GM19239 (cell line): ENCODE results near the gene PTPRN2.

Experiments used
- DNase-seq: peaks from one replicate; pipeline ENCODE4 v3.0.0; 2011; ENCODE audit warnings: low spot score; ENCODE audit not compliant: insufficient read length
- FAIRE-seq: peaks from 2 replicates; lab custom pipeline; 2011; peaks lifted over from hg19 to GRCh38; lab: Jason Lieb, UNC

The PTPRN2 gene

GRCh38 chr7:158581440-158582088, 6.1 kb downstream of the PTPRN2 start:
- FAIRE-seq: no peak

GRCh38 chr7:158579662-158580646, 7.7 kb downstream of the PTPRN2 start:
- no peak for DNase-seq
- no peak for FAIRE-seq

More at GRCh38 chr7:158581440-158582088, 6.1 kb downstream of the PTPRN2 start:
- no peak for DNase-seq

- FAIRE-seq (no peak), DNase-seq (no peak)
Observed at GRCh38 chr7:158576050-158576762, 11.4 kb downstream of the PTPRN2 start.

- DNase-seq (no peak), FAIRE-seq (no peak)
Observed at GRCh38 chr7:158574308-158575036, 13.2 kb downstream of the PTPRN2 start.

- FAIRE-seq (no peak), DNase-seq (no peak)
Observed at GRCh38 chr7:158573310-158573709, 14.3 kb downstream of the PTPRN2 start.

- no peak for FAIRE-seq
- DNase-seq: no peak
Observed at GRCh38 chr7:158572000-158572828, 15.4 kb downstream of the PTPRN2 start.

- FAIRE-seq: no peak
Observed at GRCh38 chr7:158570449-158571170, 17.0 kb downstream of the PTPRN2 start.

GRCh38 chr7:158569858-158570323, 17.7 kb downstream of the PTPRN2 start:
- no peak for FAIRE-seq

More at GRCh38 chr7:158570449-158571170, 17.0 kb downstream of the PTPRN2 start:
- DNase-seq: no peak

GRCh38 chr7:158568974-158569857, 18.4 kb downstream of the PTPRN2 start:
- no peak for DNase-seq
- FAIRE-seq: no peak

More at GRCh38 chr7:158569858-158570323, 17.7 kb downstream of the PTPRN2 start:
- DNase-seq: no peak

GRCh38 chr7:158567153-158567603, 20.4 kb downstream of the PTPRN2 start:
- FAIRE-seq: no peak
- no peak for DNase-seq

GRCh38 chr7:158564663-158565035, 23.0 kb downstream of the PTPRN2 start:
- FAIRE-seq: no peak

GRCh38 chr7:158563911-158564662, 23.5 kb downstream of the PTPRN2 start:
- FAIRE-seq (no peak), DNase-seq (no peak)

More at GRCh38 chr7:158564663-158565035, 23.0 kb downstream of the PTPRN2 start:
- DNase-seq: no peak

GRCh38 chr7:158563051-158563450, 24.6 kb downstream of the PTPRN2 start:
- FAIRE-seq (no peak), DNase-seq (no peak)

- FAIRE-seq (no peak), DNase-seq (no peak)
Observed at GRCh38 chr7:158562517-158562916, 25.1 kb downstream of the PTPRN2 start.

- DNase-seq: no peak
Observed at GRCh38 chr7:158561659-158562058, 26.0 kb downstream of the PTPRN2 start.

GRCh38 chr7:158560386-158560785, 27.2 kb downstream of the PTPRN2 start:
- DNase-seq: no peak
- no peak for FAIRE-seq

More at GRCh38 chr7:158561659-158562058, 26.0 kb downstream of the PTPRN2 start:
- no peak for FAIRE-seq
